ENCODE results near the gene TNFRSF4. TPM values are rescaled to one million over a fixed set of nuclear protein-coding genes. Genes with fewer than 3 reads are reported as not detected.
"Not testable (repeated sequence)": the region's sequence is repeated elsewhere in the genome, so short reads cannot be mapped to it uniquely, and the experiment has no call there.

TNFRSF4 gene
- total and polyA plus RNA-seq, 9 donors: 1.5 to 3.3 (median 2.1) TPM

DNA sequence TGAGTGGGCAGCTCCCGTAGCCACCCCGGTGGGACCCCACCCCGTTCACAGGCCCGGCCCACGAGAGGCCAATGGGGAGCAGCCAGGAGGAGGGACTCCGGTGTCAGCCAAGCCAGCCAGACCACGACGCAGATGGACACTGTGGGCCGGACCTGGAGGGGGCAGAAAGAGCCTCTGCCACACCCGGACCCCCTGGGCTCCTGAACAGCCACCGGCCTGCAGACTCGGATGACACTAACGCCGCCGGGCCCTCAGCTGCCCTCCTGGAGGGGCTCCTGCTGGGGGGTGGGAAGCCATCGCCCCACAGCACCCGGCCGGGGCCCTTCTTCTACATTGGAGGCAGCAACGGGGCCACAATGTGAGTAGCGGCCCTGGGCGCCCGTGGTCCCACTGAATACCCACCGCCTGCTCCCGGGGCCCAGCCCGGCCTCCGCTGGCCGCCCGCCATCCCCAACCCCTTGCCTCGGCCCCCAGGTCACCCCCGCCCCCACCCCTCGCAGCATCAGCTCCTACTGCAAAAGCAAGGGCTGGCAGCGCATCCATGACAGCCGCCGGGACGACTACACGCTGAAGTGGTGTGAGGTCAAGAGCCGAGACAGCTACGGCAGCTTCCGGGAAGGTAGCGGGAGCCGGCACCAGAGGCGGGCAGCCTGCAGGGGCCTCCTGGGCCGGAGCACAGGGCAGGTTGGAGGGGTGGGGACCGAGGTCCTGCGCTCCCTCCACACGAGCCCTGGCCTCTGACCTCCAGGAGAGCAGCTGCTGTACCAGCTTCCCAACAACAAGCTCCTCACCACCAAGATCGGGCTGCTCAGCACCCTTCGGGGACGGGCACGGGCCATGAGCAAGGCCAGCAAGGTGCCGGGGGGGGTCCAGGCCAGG lies 33.7 kb downstream of the TNFRSF4 start:
- DNase-seq: no peak
- WGBS (ENCODE audit: insufficient coverage): 61% methylated on average over 28 of the region's 51 CpGs
- peaks cover 28% of the 10 kb centered on the region for H3K27me3 ChIP-seq (ENCODE audit: control insufficient read depth, insufficient read depth, low read length)

DNA sequence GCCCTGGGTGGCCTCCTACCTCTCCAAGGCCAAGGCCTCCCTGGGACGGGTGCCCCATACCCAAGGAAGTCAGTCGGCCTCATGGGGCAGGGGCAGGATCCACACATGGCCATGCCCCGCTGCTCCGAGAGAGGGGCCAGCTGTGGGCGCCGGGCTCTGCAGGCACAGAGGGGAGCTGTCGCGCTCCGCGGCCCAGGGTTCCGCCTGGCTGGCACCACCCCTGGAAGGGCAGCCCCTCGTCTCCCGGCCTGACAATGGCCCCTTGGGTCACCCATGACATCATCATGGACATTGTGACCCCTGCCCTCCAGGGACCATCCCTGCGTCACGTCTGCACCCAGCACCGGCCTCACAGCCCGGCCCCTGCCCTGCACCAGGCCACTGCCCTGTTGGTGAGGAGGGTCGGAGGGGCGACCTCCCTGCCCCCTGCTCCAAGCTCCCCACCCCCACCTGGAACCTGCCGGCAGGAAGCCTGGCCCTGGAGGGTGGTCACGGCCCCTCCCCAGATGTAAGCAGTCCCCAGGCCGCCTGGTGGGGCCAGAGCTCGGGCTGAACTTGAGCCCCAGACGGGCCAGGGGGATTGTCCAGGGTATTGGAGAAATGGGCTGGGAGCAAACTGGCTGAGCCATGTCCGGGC lies 34.5 kb downstream of the TNFRSF4 start:
- peaks cover 33% of the 10 kb centered on the region for H3K27me3 ChIP-seq (ENCODE audit: control insufficient read depth, insufficient read depth, low read length)
- no peaks in the 10 kb centered on the region for H3K9me3 ChIP-seq (replicated peaks; ENCODE audit: control insufficient read depth, low read depth, low read length)
- no peaks in the 10 kb centered on the region for H3K36me3 ChIP-seq (ENCODE audit: control insufficient read depth, insufficient read depth, low read length)
- H3K4me1 ChIP-seq (ENCODE audit: control insufficient read depth, insufficient read depth, low read length): peaks cover 30% of the 10 kb centered on the region
- no peak overlapping the region for H3K27ac ChIP-seq (ENCODE audit: low read length)
- 80% methylated on average over 20 of the region's 25 CpGs for WGBS (ENCODE audit: insufficient coverage)
- no peak for DNase-seq
- H3K4me3 ChIP-seq (ENCODE audit: low read length): no peak overlapping the region

More for the DNA sequence above, 33.7 kb downstream of the TNFRSF4 start:
- no peak overlapping the region for H3K4me3 ChIP-seq (ENCODE audit: low read length)
- peaks cover 34% of the 10 kb centered on the region for H3K4me1 ChIP-seq (ENCODE audit: control insufficient read depth, insufficient read depth, low read length)
- no peaks in the 10 kb centered on the region for H3K36me3 ChIP-seq (ENCODE audit: control insufficient read depth, insufficient read depth, low read length)
- H3K27ac ChIP-seq (ENCODE audit: low read length): no peak overlapping the region
- H3K9me3 ChIP-seq (replicated peaks; ENCODE audit: control insufficient read depth, low read depth, low read length): no peaks in the 10 kb centered on the region

DNA sequence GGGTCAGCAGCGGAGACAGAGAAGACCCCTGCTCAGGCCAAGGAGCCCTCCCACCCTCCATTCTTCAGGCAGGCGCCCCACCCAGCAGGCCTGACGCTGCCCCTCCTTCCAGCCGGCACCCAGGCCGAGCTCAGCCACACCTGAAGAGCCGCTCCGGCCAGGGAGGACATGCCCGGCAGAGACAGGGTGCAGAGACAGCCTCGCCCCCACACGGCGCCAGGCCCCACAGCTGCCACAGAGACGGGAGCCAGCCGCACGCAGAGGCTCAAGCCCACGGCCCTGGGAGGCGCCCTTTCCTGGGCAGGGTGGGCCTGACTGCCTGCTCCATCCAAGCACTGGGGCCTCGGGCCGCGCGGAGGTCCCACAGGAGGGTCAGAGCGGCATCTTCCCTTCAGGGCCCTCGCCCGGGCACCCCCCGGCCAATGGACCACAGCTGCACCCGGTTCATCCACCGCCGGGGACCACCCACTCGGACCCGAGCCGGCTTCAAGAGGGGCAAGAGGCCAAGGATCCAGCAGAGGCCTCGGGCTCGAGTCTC lies 35.1 kb downstream of the TNFRSF4 start:
- no peak for DNase-seq
- Histone ChIP-seq H3K4me3 (ENCODE audit: low read length) (no peak overlapping the region), H3K36me3 (ENCODE audit: control insufficient read depth, insufficient read depth, low read length) (no peaks in the 10 kb centered on the region), H3K27ac (ENCODE audit: low read length) (no peak overlapping the region), H3K27me3 (ENCODE audit: control insufficient read depth, insufficient read depth, low read length) (peaks cover 39% of the 10 kb centered on the region), H3K4me1 (ENCODE audit: control insufficient read depth, insufficient read depth, low read length) (peaks cover 33% of the 10 kb centered on the region), H3K9me3 (replicated peaks; ENCODE audit: control insufficient read depth, low read depth, low read length) (no peaks in the 10 kb centered on the region)
- 81% methylated on average over 31 of the region's 32 CpGs for WGBS (ENCODE audit: insufficient coverage)

DNA sequence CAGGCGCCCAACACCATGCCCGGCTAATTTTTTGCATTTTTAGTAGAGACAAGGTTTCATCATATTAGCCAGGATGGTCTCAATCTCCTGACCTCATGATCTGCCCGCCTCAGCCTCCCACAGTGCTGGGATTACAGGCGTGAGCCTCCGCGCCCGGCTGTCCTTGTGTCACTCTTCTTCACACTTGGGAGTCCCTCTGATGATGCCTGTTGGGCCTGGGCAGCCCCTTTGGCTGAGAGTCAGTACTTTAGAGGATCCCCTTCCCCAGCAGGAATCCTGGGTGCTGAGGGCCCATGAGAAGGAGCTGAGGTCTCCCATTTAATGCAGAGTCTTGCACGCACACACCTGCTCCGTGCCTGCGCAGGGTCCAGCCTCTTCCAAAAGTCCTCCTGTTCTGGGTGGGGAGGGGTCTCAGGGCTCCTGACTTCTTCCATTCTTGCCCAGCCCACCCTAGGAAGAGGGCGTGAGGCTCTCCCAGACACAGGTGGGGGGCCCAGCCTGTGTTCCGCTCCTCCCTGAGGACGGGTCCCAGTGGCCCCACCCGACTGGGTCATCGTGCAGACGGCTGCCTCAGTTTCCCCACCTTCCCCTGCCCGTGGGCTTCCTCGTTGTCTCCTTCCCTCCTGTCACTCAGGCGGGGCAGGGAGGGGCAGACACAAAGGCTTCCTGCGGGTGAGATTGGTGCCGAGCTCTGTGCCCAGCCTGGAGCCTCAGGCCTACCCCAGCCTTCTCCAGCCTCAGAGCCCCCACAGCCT lies 36.3 kb downstream of the TNFRSF4 start:
- no peaks in the 10 kb centered on the region for H3K9me3 ChIP-seq (replicated peaks; ENCODE audit: control insufficient read depth, low read depth, low read length)
- H3K4me1 ChIP-seq (ENCODE audit: control insufficient read depth, insufficient read depth, low read length): peaks cover 29% of the 10 kb centered on the region
- no peak overlapping the region for H3K4me3 ChIP-seq (ENCODE audit: low read length)
- H3K27ac ChIP-seq (ENCODE audit: low read length): no peak overlapping the region
- no peak for DNase-seq
- no peaks in the 10 kb centered on the region for H3K36me3 ChIP-seq (ENCODE audit: control insufficient read depth, insufficient read depth, low read length)
- peaks cover 52% of the 10 kb centered on the region for H3K27me3 ChIP-seq (ENCODE audit: control insufficient read depth, insufficient read depth, low read length)
- 86% methylated on average over 14 of the region's 21 CpGs for WGBS (ENCODE audit: insufficient coverage)

GRCh38 chr1:1176931-1177330 lies 37.0 kb downstream of the TNFRSF4 start:
- no peaks in the 10 kb centered on the region for H3K36me3 ChIP-seq (ENCODE audit: control insufficient read depth, insufficient read depth, low read length)
- H3K9me3 ChIP-seq (replicated peaks; ENCODE audit: control insufficient read depth, low read depth, low read length): no peaks in the 10 kb centered on the region
- no peak overlapping the region for H3K4me3 ChIP-seq (ENCODE audit: low read length)
- WGBS (ENCODE audit: insufficient coverage): 75% methylated on average over 2 of the region's 7 CpGs
- H3K27me3 ChIP-seq (ENCODE audit: control insufficient read depth, insufficient read depth, low read length): peaks cover 58% of the 10 kb centered on the region
- H3K27ac ChIP-seq (ENCODE audit: low read length): no peak overlapping the region
- H3K4me1 ChIP-seq (ENCODE audit: control insufficient read depth, insufficient read depth, low read length): peaks cover 22% of the 10 kb centered on the region
- no peak for DNase-seq

GRCh38 chr1:1176063-1176761 lies 37.7 kb downstream of the TNFRSF4 start:
- 33% methylated on average over 19 of the region's 22 CpGs for WGBS (ENCODE audit: insufficient coverage)
- peaks cover 15% of the 10 kb centered on the region for H3K4me1 ChIP-seq (ENCODE audit: control insufficient read depth, insufficient read depth, low read length)

GRCh38 chr1:1175221-1176062 lies 38.5 kb downstream of the TNFRSF4 start:
- WGBS (ENCODE audit: insufficient coverage): 74% methylated on average over 24 of the region's 29 CpGs
- peaks cover 11% of the 10 kb centered on the region for H3K4me1 ChIP-seq (ENCODE audit: control insufficient read depth, insufficient read depth, low read length)
- H3K27me3 ChIP-seq (ENCODE audit: control insufficient read depth, insufficient read depth, low read length): peaks cover 73% of the 10 kb centered on the region

More at GRCh38 chr1:1176063-1176761, 37.7 kb downstream of the TNFRSF4 start:
- H3K9me3 ChIP-seq (replicated peaks; ENCODE audit: control insufficient read depth, low read depth, low read length); H3K36me3 ChIP-seq (ENCODE audit: control insufficient read depth, insufficient read depth, low read length); DNase-seq; H3K27ac ChIP-seq (ENCODE audit: low read length); H3K4me3 ChIP-seq (ENCODE audit: low read length): not testable (repeated sequence)
- peaks cover 65% of the 10 kb centered on the region for H3K27me3 ChIP-seq (ENCODE audit: control insufficient read depth, insufficient read depth, low read length)

GRCh38 chr1:1173793-1174415 lies 40.0 kb downstream of the TNFRSF4 start, which contains the start of gene TTLL10:
TSS of gene TTLL10 (plus strand) at chr1:1173880. CDS start at chr1:1179216, 5,336 bp downstream.
- 10% methylated on average over 31 of the region's 35 CpGs for WGBS (ENCODE audit: insufficient coverage)
- no peaks in the 10 kb centered on the region for H3K36me3 ChIP-seq (ENCODE audit: control insufficient read depth, insufficient read depth, low read length)
- no peaks in the 10 kb centered on the region for H3K9me3 ChIP-seq (replicated peaks; ENCODE audit: control insufficient read depth, low read depth, low read length)
- no peak for DNase-seq
- H3K27me3 ChIP-seq (ENCODE audit: control insufficient read depth, insufficient read depth, low read length): peaks cover 85% of the 10 kb centered on the region
- no peak within 1 kb of the TSS for H3K27ac ChIP-seq (ENCODE audit: low read length)
- H3K4me1 ChIP-seq (ENCODE audit: control insufficient read depth, insufficient read depth, low read length): peaks cover 12% of the 10 kb centered on the region
- no peak within 1 kb of the TSS for H3K4me3 ChIP-seq (ENCODE audit: low read length)

More at GRCh38 chr1:1175221-1176062, 38.5 kb downstream of the TNFRSF4 start:
- Histone ChIP-seq H3K36me3 (ENCODE audit: control insufficient read depth, insufficient read depth, low read length) (no peaks in the 10 kb centered on the region), H3K4me3 (ENCODE audit: low read length) (no peak overlapping the region), H3K27ac (ENCODE audit: low read length) (no peak overlapping the region), H3K9me3 (replicated peaks; ENCODE audit: control insufficient read depth, low read depth, low read length) (no peaks in the 10 kb centered on the region)
- DNase-seq: no peak
